ENCODE data around the gene INPP5E. TPM values are rescaled to one million over a fixed set of nuclear protein-coding genes. Genes with fewer than 3 reads are reported as not detected.
A peak's percentile ranks its signal among the peaks of the same experiment; 100 is the strongest.

Gene INPP5E
- total and polyA plus RNA-seq, 10 of the 15 experiments (the other 5 are each of a cell fraction or from before 2014, with no cell fraction given): 0.24 to 16.0 (median 5.3) TPM

GRCh38 chr9:136395345-136396218, 44.1 kb downstream of the INPP5E start:
- Histone ChIP-seq H3K4me3 (no peak overlapping the region), H3K9me3 (replicated peaks; ENCODE audit: control insufficient read depth, insufficient read depth, low read length) (no peaks in the 10 kb centered on the region), H3K79me2 (ENCODE audit: control insufficient read depth, insufficient read depth, low read length) (peaks cover 26% of the 10 kb centered on the region), H3K36me3 (ENCODE audit: control insufficient read depth in 2 of 2, insufficient read depth in 2 of 2, low read length in 1 of 2) (peaks cover 19 to 33% of the 10 kb centered on the region in 2 experiments), H3K4me1 (ENCODE audit: control insufficient read depth, insufficient read depth, low read length) (peaks cover 10% of the 10 kb centered on the region), H4K20me1 (ENCODE audit: control insufficient read depth, insufficient read depth) (no peaks in the 10 kb centered on the region), H3K27me3 (replicated peaks in 1 of 2; ENCODE audit: control insufficient read depth in 2 of 2, insufficient read depth in 2 of 2, low read length in 1 of 2) (no peaks in the 10 kb centered on the region), H3K27ac (ENCODE audit: control insufficient read depth, insufficient read depth) (no peak overlapping the region), H2AFZ (ENCODE audit: control insufficient read depth, low read depth, low read length) (no peak overlapping the region), H3K9ac (ENCODE audit: control insufficient read depth, insufficient read depth, low read length) (no peak overlapping the region), H3K4me2 (ENCODE audit: control insufficient read depth, insufficient read depth) (no peak overlapping the region)
- no peak for ATAC-seq
- TF ChIP-seq PBX3 (IDR thresholded peaks at IDR 0.05; ENCODE audit: insufficient replicate concordance, low read depth, low read length) (peak; percentile 12), IKZF2 (IDR thresholded peaks at IDR 0.05) (no peak), RFX5 (IDR thresholded peaks at IDR 0.05; ENCODE audit: low read depth, low read length) (no peak), ZZZ3 (IDR thresholded peaks at IDR 0.05; ENCODE audit: control insufficient read depth, insufficient read length, low read depth) (no peak), BCL3 (IDR thresholded peaks at IDR 0.05; ENCODE audit: borderline replicate concordance, insufficient read depth, low read depth, low read length, poor library complexity, severe bottlenecking) (peak; percentile 56), CREM (IDR thresholded peaks at IDR 0.05; ENCODE audit: low read depth) (no peak), SKIL (IDR thresholded peaks at IDR 0.05; ENCODE audit: low read depth, poor library complexity, severe bottlenecking) (no peak), POLR2A (IDR thresholded peaks at IDR 0.05; ENCODE audit: low read depth, low read length) (0 out of 2 replicates have a peak, but pooled peaks have one; percentile 13)
- ChIA-PET POLR2A (no interaction called here), RAD21 (ENCODE audit: unreplicated experiment) (no interaction called here), SMC1A (ENCODE audit: uncharacterized antibody, unreplicated experiment) (no interaction called here), CTCF (no interaction called here)
- in situ Hi-C loops (cut with MboI) (loop anchor here (5.0 kb wide), 1 partner anchor 58 kb away; no protein-coding TSS in a partner anchor), intact Hi-C loops (cut with micrococcal nuclease; ENCODE audit: unreplicated experiment) (no loop called here)
- FAIRE-seq: no peak
- no TSS peak for BruUV-seq (replicated peaks)
- 91% methylated on average over 23 of the region's 26 CpGs for WGBS (ENCODE audit: insufficient coverage, insufficient replicate concordance, low lambda C conversion rate, missing lambda C conversion rate)
- DNase-seq (ENCODE audit: low read depth, low spot score): no peak

All from GM12878 (cell line).